ENCODE data around the gene MS4A13. TPM values are rescaled to one million over a fixed set of nuclear protein-coding genes. Genes with fewer than 3 reads are reported as not detected.

MS4A13 gene
- total and polyA plus RNA-seq, 10 of the 15 experiments (the other 5 are each of a cell fraction or from before 2014, with no cell fraction given), result not detected

DNA sequence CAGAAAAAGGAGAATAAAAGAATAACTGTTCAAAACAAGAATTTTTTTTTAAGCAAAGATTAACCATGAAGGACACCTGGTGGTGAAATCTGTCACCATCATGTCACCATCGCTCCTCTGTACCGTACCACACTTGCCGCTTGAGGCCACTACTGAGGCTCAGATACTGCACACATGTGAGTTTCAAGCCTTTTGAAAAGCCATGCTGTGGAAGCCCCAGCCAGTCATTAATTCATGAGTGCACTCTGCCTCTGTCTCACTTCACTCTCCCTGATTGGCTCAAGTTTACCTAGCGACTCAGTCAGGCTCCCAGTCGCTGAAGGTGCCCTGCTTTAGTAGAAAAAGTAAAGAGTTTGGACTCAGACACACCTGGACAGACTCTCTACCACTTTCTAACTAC lies 29.2 kb upstream of the MS4A13 start (continued):
- TF ChIP-seq WRNIP1 (IDR thresholded peaks at IDR 0.05; ENCODE audit: borderline replicate concordance, low read depth, low read length) (peak; percentile 95; the same call in 1 of the 2 replicates), SRF (IDR thresholded peaks at IDR 0.05; ENCODE audit: low read depth in 2 of 2, low read length in 2 of 2) (no peak), ZNF384 (IDR thresholded peaks at IDR 0.05; ENCODE audit: borderline replicate concordance, low read depth, low read length) (peak; percentile 58), YY1 (IDR thresholded peaks at IDR 0.05; ENCODE audit: low read depth, low read length) (peak; percentile 86), SKIL (IDR thresholded peaks at IDR 0.05; ENCODE audit: low read depth, poor library complexity, severe bottlenecking) (peak; percentile 53), MYC (IDR thresholded peaks at IDR 0.05; ENCODE audit: insufficient read depth, insufficient read length, insufficient replicate concordance, low read length, severe bottlenecking) (no peak), E4F1 (IDR thresholded peaks at IDR 0.05; ENCODE audit: borderline replicate concordance, partially characterized antibody) (no peak), E2F4 (IDR thresholded peaks at IDR 0.05; ENCODE audit: low read depth, low read length) (peak; percentile 28; the same call in 1 of the 2 replicates), RB1 (IDR thresholded peaks at IDR 0.05; ENCODE audit: borderline replicate concordance) (0 out of 2 replicates have a peak, but pooled peaks have one; percentile 48), HCFC1 (IDR thresholded peaks at IDR 0.05; ENCODE audit: low read length) (no peak), PAX5 (IDR thresholded peaks at IDR 0.05; ENCODE audit: borderline replicate concordance, low read depth, low read length) (peak; percentile 17; the same call in 1 of the 2 replicates), EGR1 (IDR thresholded peaks at IDR 0.05; ENCODE audit: borderline replicate concordance in 1 of 2, low read depth in 2 of 2, low read length in 2 of 2) (no peak)
- TF ChIP-seq, protein P1, sequence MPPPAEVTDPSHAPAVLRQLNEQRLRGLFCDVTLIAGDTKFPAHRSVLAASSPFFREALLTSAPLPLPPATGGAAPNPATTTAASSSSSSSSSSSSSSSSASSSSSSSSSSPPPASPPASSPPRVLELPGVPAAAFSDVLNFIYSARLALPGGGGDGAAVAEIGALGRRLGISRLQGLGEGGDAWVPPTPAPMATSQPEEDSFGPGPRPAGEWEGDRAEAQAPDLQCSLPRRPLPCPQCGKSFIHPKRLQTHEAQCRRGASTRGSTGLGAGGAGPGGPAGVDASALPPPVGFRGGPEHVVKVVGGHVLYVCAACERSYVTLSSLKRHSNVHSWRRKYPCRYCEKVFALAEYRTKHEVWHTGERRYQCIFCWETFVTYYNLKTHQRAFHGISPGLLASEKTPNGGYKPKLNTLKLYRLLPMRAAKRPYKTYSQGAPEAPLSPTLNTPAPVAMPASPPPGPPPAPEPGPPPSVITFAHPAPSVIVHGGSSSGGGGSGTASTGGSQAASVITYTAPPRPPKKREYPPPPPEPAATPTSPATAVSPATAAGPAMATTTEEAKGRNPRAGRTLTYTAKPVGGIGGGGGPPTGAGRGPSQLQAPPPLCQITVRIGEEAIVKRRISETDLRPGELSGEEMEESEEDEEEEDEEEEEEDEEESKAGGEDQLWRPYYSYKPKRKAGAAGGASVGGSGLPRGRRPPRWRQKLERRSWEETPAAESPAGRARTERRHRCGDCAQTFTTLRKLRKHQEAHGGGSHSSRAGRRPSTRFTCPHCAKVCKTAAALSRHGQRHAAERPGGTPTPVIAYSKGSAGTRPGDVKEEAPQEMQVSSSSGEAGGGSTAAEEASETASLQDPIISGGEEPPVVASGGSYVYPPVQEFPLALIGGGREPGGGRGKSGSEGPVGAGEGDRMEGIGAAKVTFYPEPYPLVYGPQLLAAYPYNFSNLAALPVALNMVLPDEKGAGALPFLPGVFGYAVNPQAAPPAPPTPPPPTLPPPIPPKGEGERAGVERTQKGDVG (CRISPR knock-in tag; IDR thresholded peaks at IDR 0.05), result no peak
- TF ChIP-seq, protein P2, sequence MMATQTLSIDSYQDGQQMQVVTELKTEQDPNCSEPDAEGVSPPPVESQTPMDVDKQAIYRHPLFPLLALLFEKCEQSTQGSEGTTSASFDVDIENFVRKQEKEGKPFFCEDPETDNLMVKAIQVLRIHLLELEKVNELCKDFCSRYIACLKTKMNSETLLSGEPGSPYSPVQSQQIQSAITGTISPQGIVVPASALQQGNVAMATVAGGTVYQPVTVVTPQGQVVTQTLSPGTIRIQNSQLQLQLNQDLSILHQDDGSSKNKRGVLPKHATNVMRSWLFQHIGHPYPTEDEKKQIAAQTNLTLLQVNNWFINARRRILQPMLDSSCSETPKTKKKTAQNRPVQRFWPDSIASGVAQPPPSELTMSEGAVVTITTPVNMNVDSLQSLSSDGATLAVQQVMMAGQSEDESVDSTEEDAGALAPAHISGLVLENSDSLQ (IDR thresholded peaks at IDR 0.05), result peak; percentile 79
- TF ChIP-seq, protein P3, sequence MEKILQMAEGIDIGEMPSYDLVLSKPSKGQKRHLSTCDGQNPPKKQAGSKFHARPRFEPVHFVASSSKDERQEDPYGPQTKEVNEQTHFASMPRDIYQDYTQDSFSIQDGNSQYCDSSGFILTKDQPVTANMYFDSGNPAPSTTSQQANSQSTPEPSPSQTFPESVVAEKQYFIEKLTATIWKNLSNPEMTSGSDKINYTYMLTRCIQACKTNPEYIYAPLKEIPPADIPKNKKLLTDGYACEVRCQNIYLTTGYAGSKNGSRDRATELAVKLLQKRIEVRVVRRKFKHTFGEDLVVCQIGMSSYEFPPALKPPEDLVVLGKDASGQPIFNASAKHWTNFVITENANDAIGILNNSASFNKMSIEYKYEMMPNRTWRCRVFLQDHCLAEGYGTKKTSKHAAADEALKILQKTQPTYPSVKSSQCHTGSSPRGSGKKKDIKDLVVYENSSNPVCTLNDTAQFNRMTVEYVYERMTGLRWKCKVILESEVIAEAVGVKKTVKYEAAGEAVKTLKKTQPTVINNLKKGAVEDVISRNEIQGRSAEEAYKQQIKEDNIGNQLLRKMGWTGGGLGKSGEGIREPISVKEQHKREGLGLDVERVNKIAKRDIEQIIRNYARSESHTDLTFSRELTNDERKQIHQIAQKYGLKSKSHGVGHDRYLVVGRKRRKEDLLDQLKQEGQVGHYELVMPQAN (conservative IDR thresholded peaks at IDR 0.05), result no peak
